Thymus (tissue), 11 donors: ENCODE measurements around the gene CCNG2. TPM values are rescaled to one million over a fixed set of nuclear protein-coding genes. Genes with fewer than 3 reads are reported as not detected.
"Not testable (repeated sequence)": the region's sequence is repeated elsewhere in the genome, so short reads cannot be mapped to it uniquely, and the experiment has no call there.

Experiments used
- DNase-seq, 9 donors: peaks; one replicate each; pipeline ENCODE4 v3.0.0-alpha.2; 2013; ENCODE audit warnings: low spot score in 9 of 9, low read depth in 6 of 9, missing footprints in 1 of 9
- H3K27ac ChIP-seq, 2 donors: one replicate each; pipeline ENCODE4 v1.5.1; 2013; ENCODE audit warnings: control low read depth in 1 of 2, low read depth in 1 of 2, low read length in 1 of 2, mild to moderate bottlenecking in 1 of 2, moderate library complexity in 1 of 2
- H3K27me3 ChIP-seq, 2 donors: one replicate each; pipeline ENCODE4 v1.5.1; 2013; ENCODE audit warnings: low read length in 1 of 2; ENCODE audit not compliant: control insufficient read depth in 2 of 2, insufficient read depth in 1 of 2
- H3K36me3 ChIP-seq, 2 donors: one replicate each; pipeline ENCODE4 v1.5.1; 2013; ENCODE audit warnings: low read length in 1 of 2, mild to moderate bottlenecking in 1 of 2, moderate library complexity in 1 of 2; ENCODE audit not compliant: control insufficient read depth in 2 of 2, insufficient read depth in 2 of 2
- H3K4me1 ChIP-seq, 2 donors: one replicate each; pipeline ENCODE4 v1.5.1; 2013; ENCODE audit warnings: low read length in 2 of 2; ENCODE audit not compliant: control insufficient read depth in 2 of 2, insufficient read depth in 2 of 2
- H3K4me3 ChIP-seq, 2 donors: one replicate each; pipeline ENCODE4 v1.5.1; 2013; ENCODE audit warnings: low read length in 2 of 2, control low read depth in 1 of 2, mild to moderate bottlenecking in 1 of 2
- H3K9me3 ChIP-seq, 2 donors: one replicate each; pipeline ENCODE4 v1.5.1; 2013; ENCODE audit warnings: low read length in 1 of 2, mild to moderate bottlenecking in 1 of 2; ENCODE audit not compliant: control insufficient read depth in 2 of 2, insufficient read depth in 1 of 2
- WGBS: extraction: QIAGEN DNeasy Blood & Tissue Kit; methylation state at CpG from one replicate; pipeline ENCODE4 v1.1.7; 2013; 5-methylcytosine and 5-hydroxymethylcytosine counted together
- polyA plus RNA-seq: library from polyadenylated mRNA; stranded (reverse); fragments of 200-250 nt; gene quantifications from one replicate; pipeline ENCODE4 v1.2.3, GENCODE V29; 2013
- total RNA-seq: library from RNA; stranded (reverse); fragments of 120-200 nt; gene quantifications from one replicate; pipeline ENCODE4 v1.2.4, GENCODE V29; 2013
- donor health status: healthy.

The CCNG2 gene
- total and polyA plus RNA-seq, 2 donors = 32.8 to 47.8 TPM

- Histone ChIP-seq H3K27me3 (no peaks in the 10 kb centered on the region), H3K9me3 (no peaks in the 10 kb centered on the region), H3K27ac (no peak overlapping the region), H3K36me3 (no peaks in the 10 kb centered on the region), H3K4me3 (no peak overlapping the region), H3K4me1 (peaks cover 0 to 21% of the 10 kb centered on the region in 2 donors)
- 89% methylated on average over 1 of the region's 1 CpG for WGBS
- DNase-seq = no peak
These were observed 33.6 kb upstream of the CCNG2 start for GRCh38 chr4:77123411-77123810.

DNA sequence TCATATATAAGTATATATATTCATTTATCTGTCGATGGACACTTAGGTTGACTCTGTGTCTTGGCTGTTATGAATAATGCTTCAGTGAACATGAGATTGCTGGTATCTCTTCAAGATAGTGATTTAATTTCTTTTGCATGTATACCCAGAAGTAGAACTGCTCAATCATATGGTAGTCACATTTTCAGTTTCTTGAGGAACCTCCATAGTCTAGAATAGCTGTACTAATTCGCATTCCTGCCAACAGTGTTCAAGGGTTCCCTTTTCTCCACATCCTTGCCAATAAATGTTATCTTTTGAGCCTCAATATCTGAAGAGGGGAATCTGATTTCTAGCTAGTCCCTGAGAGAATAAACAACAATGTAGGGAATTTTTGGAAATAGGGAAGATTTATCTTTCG, 32.4 kb upstream of the CCNG2 start:
- H3K9me3 ChIP-seq = no peaks in the 10 kb centered on the region
- no peak for DNase-seq
- WGBS = 97% methylated on average over 3 of the region's 3 CpGs

GRCh38 chr4:77125961-77126360, 31.0 kb upstream of the CCNG2 start:
- Histone ChIP-seq H3K4me3 (no peak overlapping the region), H3K27me3 (no peaks in the 10 kb centered on the region), H3K9me3 (no peaks in the 10 kb centered on the region), H3K27ac (peak overlapping the region in 1 of 2 donors; percentile 40), H3K4me1 (peaks cover 0 to 21% of the 10 kb centered on the region in 2 donors), H3K36me3 (no peaks in the 10 kb centered on the region)
- 94% methylated on average over 8 of the region's 8 CpGs for WGBS
- DNase-seq = no peak

More for the DNA sequence above, 32.4 kb upstream of the CCNG2 start:
- Histone ChIP-seq H3K4me3 (no peak overlapping the region), H3K27ac (no peak overlapping the region), H3K4me1 (peaks cover 0 to 21% of the 10 kb centered on the region in 2 donors), H3K36me3 (no peaks in the 10 kb centered on the region), H3K27me3 (no peaks in the 10 kb centered on the region)

GRCh38 chr4:77126809-77127208, 30.2 kb upstream of the CCNG2 start:
- Histone ChIP-seq H3K9me3 (no peaks in the 10 kb centered on the region), H3K27me3 (no peaks in the 10 kb centered on the region), H3K4me1 (peaks cover 0 to 21% of the 10 kb centered on the region in 2 donors), H3K36me3 (no peaks in the 10 kb centered on the region), H3K4me3 (no peak overlapping the region), H3K27ac (peak overlapping the region; percentile 42 to 80)
- WGBS = 70% methylated on average over 2 of the region's 2 CpGs
- peak in 3 of 9 donors; percentile 18 to 63 (median 30) for DNase-seq

DNA sequence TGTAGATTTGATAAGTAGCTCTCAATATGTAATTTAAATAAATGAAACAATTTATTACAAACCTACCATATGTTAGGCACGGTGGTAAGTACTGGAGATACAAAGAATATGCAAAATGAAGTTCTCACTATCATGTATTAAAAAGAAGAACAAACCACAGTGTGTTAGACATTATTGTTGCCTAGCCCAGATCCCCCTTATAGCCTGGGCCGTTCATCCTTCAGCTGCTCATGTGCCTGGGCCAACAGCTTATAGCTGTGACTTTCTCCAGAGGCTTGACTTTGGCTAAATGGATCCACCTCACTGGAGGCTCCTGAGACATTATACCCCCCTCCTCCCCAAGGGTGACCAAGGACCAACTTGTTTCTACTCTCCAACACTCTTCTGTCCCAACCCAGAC, 29.8 kb upstream of the CCNG2 start:
- no peak for DNase-seq
- WGBS = 36% methylated on average over 2 of the region's 2 CpGs
- Histone ChIP-seq H3K27ac (peak overlapping the region; percentile 48 to 80), H3K36me3 (no peaks in the 10 kb centered on the region), H3K4me1 (peaks cover 0 to 21% of the 10 kb centered on the region in 2 donors), H3K4me3 (no peak overlapping the region), H3K9me3 (no peaks in the 10 kb centered on the region), H3K27me3 (no peaks in the 10 kb centered on the region)

- Histone ChIP-seq H3K9me3 (no peaks in the 10 kb centered on the region), H3K4me1 (peaks cover 0 to 21% of the 10 kb centered on the region in 2 donors), H3K27me3 (no peaks in the 10 kb centered on the region), H3K36me3 (no peaks in the 10 kb centered on the region), H3K4me3 (no peak overlapping the region), H3K27ac (peak overlapping the region; percentile 37 to 80)
- WGBS = 81% methylated on average over 11 of the region's 11 CpGs
- no peak for DNase-seq
These were observed 29.0 kb upstream of the CCNG2 start for GRCh38 chr4:77127837-77128621.

- Histone ChIP-seq H3K4me3 (no peak overlapping the region), H3K36me3 (no peaks in the 10 kb centered on the region), H3K9me3 (no peaks in the 10 kb centered on the region), H3K27me3 (no peaks in the 10 kb centered on the region), H3K4me1 (peaks cover 0 to 4% of the 10 kb centered on the region in 2 donors), H3K27ac (no peak overlapping the region)
- 15% methylated on average over 1 of the region's 1 CpG for WGBS
- no peak for DNase-seq
These were observed 24.2 kb upstream of the CCNG2 start for GRCh38 chr4:77132652-77133312.

GRCh38 chr4:77137448-77137847, 19.6 kb upstream of the CCNG2 start:
- 70% methylated on average over 6 of the region's 6 CpGs for WGBS
- peak in 1 of 9 donors; percentile 55 for DNase-seq
- not testable (repeated sequence) for H3K27ac ChIP-seq, H3K27me3 ChIP-seq, H3K4me3 ChIP-seq, H3K36me3 ChIP-seq, H3K4me1 ChIP-seq, H3K9me3 ChIP-seq

DNA sequence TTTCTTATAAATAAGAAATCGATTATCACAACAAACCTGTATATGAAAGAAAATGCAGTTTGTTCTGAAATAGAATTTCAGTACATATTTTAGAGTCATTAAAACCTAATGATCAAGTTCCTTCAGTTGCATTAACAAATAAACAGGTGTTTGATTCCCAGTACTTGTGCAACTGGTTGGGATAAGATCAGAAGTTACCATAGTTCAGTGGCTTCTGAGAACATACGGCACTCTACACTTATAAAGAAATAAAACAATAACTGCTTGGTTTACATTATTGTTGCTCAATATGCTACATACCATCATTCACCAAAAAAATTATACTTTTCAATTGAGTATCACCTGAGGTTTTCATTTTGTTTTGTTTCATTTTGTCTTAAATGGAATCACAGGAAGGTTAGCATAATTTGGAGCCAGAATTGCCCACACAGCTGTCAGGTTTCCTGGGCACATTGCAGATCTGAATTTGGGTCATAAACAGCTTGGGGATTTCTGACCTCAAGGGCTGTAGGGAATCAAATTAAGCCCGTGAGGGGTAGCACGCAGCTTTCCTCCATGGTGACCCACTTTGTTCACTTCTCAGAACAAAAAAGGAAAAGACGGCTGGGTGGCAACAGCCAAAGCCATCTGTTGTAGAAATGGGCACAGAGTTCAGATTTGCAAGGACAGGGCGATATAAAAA, 14.9 kb upstream of the CCNG2 start:
- peaks cover 10% of the 10 kb centered on the region in 2 donors for H3K4me1 ChIP-seq
- H3K27ac ChIP-seq = no peak overlapping the region
- H3K36me3 ChIP-seq = no peaks in the 10 kb centered on the region
- no peak for DNase-seq
- no peaks in the 10 kb centered on the region for H3K27me3 ChIP-seq
- no peaks in the 10 kb centered on the region for H3K9me3 ChIP-seq
- H3K4me3 ChIP-seq = no peak overlapping the region
- 77% methylated on average over 6 of the region's 6 CpGs for WGBS
